Measurements from ENCODE around the gene ITFG1. TPM values are rescaled to one million over a fixed set of nuclear protein-coding genes. Genes with fewer than 3 reads are reported as not detected.
A peak's percentile ranks its signal among the peaks of the same experiment; 100 is the strongest.

ITFG1 gene
- polyA plus RNA-seq, 3 donors, result 28.9 to 62.5 (median 35.3) TPM

DNA sequence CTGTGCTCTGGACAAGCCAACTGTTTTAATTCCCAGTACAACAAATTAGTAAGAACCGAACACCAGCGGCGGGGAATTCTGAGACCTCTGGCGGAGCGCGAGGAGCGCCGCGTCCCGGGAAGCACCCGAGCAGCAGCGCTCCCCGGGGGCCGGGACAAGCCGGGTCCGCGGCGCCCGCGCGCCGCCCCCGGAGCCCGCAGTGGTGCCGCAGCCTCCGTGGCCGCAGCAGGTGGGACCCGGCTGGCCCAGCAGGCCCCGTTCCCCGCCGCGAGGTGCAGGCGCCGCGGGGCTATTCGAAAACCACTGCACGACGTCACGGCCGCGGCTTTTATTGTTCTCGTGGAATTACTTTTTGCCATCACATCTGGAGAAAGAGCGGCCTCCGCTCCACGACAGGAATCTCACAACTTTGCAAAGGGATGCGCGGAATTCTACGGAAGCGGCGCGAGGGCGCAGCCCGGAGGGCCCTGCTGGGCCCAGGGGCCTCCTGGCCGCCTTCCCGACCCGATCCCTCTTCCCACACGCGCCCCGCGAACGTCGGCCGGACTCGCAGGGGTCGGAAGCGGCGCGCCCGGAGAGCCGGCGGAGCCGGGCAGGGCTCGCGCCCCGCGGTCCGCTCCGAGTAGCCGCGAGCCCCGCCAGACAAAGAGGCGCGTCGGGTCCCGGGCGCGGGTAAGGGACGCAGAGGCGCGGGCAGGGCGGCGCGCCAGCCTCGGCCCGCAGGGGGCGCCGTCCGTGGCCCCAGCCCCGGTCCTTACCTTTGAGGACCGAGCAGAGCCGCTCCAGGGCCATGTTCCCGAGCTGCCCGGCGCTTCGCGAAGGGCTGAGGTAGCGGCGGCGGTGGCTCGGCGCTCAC, 317.8 kb downstream of the ITFG1 start:
- H3K27me3 ChIP-seq (ENCODE audit: control insufficient read depth in 2 of 2, insufficient read depth in 2 of 2, low read length in 2 of 2), result peaks cover 5 to 22% of the 10 kb centered on the region in 2 donors
- Mint-ChIP-seq H3K4me3 (peak overlapping the region; percentile 89 to 96), H3K9me3 (peaks cover 0 to 4% (median 1%) of the 10 kb centered on the region in 7 donors), H3K27me3 (ENCODE audit: low read depth in 3 of 3) (peaks cover 13 to 28% (median 20%) of the 10 kb centered on the region in 3 donors), H3K27ac (peak overlapping the region; percentile 80 to 92 (median 89)), H3K4me1 (peaks cover 31% of the 10 kb centered on the region), H3K36me3 (peaks cover 0 to 2% of the 10 kb centered on the region in 2 donors)
- intact Hi-C loops (cut with micrococcal nuclease), result loop anchor here (5.0 to 10.0 kb wide), 5 partner anchors 106 to 1492 kb away; partner anchors contain the start of genes ABCC12 (in 2 of the 2), DNAJA2 (in 1 of the 2), ITFG1 (in 1 of the 2) and PHKB (in 1 of the 2)
- peak overlapping the region; percentile 69 for H3K9ac ChIP-seq (ENCODE audit: insufficient read depth, low read length, poor library complexity, severe bottlenecking)
- H3K27ac ChIP-seq (ENCODE audit: low read depth in 1 of 2, low read length in 2 of 2), result peak overlapping the region; percentile 24 to 71
- H3K9me3 ChIP-seq (replicated peaks in 1 of 2; ENCODE audit: control insufficient read depth in 1 of 2, insufficient read depth in 1 of 2, low read length in 2 of 2), result no peaks in the 10 kb centered on the region
- no peaks in the 10 kb centered on the region for H3K36me3 ChIP-seq (replicated peaks in 1 of 2; ENCODE audit: control insufficient read depth in 1 of 2, insufficient read depth in 2 of 2, low read length in 2 of 2)
- H3K4me2 ChIP-seq (replicated peaks; ENCODE audit: extremely low read depth, low read length, poor library complexity, severe bottlenecking), result peak overlapping the region; percentile 94
- peak; percentile 41 to 63 (median 62) for DNase-seq
- peak overlapping the region; percentile 67 to 86 (median 84) for H3K4me3 ChIP-seq (replicated peaks in 1 of 3; ENCODE audit: low read depth in 2 of 3, low read length in 3 of 3)
- H2AFZ ChIP-seq (ENCODE audit: insufficient read depth, low read depth, low read length, poor library complexity, severe bottlenecking), result peak overlapping the region; percentile 86
- under 1% methylated on average over 111 of the region's 111 CpGs for WGBS (ENCODE audit: insufficient coverage)
- peaks cover 12 to 42% of the 10 kb centered on the region in 2 donors for H3K4me1 ChIP-seq (ENCODE audit: control insufficient read depth in 1 of 2, insufficient read depth in 2 of 2, low read length in 2 of 2)
- peaks cover 41% of the 10 kb centered on the region for H3K79me2 ChIP-seq (ENCODE audit: insufficient read depth, low read length)
- TF ChIP-seq, protein P1, sequence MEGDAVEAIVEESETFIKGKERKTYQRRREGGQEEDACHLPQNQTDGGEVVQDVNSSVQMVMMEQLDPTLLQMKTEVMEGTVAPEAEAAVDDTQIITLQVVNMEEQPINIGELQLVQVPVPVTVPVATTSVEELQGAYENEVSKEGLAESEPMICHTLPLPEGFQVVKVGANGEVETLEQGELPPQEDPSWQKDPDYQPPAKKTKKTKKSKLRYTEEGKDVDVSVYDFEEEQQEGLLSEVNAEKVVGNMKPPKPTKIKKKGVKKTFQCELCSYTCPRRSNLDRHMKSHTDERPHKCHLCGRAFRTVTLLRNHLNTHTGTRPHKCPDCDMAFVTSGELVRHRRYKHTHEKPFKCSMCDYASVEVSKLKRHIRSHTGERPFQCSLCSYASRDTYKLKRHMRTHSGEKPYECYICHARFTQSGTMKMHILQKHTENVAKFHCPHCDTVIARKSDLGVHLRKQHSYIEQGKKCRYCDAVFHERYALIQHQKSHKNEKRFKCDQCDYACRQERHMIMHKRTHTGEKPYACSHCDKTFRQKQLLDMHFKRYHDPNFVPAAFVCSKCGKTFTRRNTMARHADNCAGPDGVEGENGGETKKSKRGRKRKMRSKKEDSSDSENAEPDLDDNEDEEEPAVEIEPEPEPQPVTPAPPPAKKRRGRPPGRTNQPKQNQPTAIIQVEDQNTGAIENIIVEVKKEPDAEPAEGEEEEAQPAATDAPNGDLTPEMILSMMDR (IDR thresholded peaks at IDR 0.05), result peak; percentile 88
- H4K20me1 ChIP-seq (ENCODE audit: insufficient read depth, low read length), result no peaks in the 10 kb centered on the region

- peak overlapping the region; percentile 86 for H2AFZ ChIP-seq (ENCODE audit: insufficient read depth, low read depth, low read length, poor library complexity, severe bottlenecking)
- H3K27ac Mint-ChIP-seq, result peak overlapping the region; percentile 72 to 92 (median 89)
These were observed 318.4 kb downstream of the ITFG1 start for GRCh38 chr16:47142486-47142820.

More at GRCh38 chr16:47142486-47142820, 318.4 kb downstream of the ITFG1 start:
- Mint-ChIP-seq H3K27me3 (ENCODE audit: low read depth in 3 of 3) (peaks cover 14 to 28% (median 20%) of the 10 kb centered on the region in 3 donors), H3K4me1 (peaks cover 33% of the 10 kb centered on the region), H3K9me3 (peaks cover 0 to 4% (median 2%) of the 10 kb centered on the region in 7 donors), H3K36me3 (peaks cover 0 to 2% of the 10 kb centered on the region in 2 donors), H3K4me3 (peak overlapping the region; percentile 89 to 96)
- H3K36me3 ChIP-seq (replicated peaks in 1 of 2; ENCODE audit: control insufficient read depth in 1 of 2, insufficient read depth in 2 of 2, low read length in 2 of 2), result no peaks in the 10 kb centered on the region
- H3K4me1 ChIP-seq (ENCODE audit: control insufficient read depth in 1 of 2, insufficient read depth in 2 of 2, low read length in 2 of 2), result peaks cover 12 to 45% of the 10 kb centered on the region in 2 donors
- peaks cover 5 to 22% of the 10 kb centered on the region in 2 donors for H3K27me3 ChIP-seq (ENCODE audit: control insufficient read depth in 2 of 2, insufficient read depth in 2 of 2, low read length in 2 of 2)
- H4K20me1 ChIP-seq (ENCODE audit: insufficient read depth, low read length), result no peaks in the 10 kb centered on the region
- H3K9ac ChIP-seq (ENCODE audit: insufficient read depth, low read length, poor library complexity, severe bottlenecking), result peak overlapping the region; percentile 69
- intact Hi-C loops (cut with micrococcal nuclease), result loop anchor here (5.0 to 10.0 kb wide), 5 partner anchors 105 to 1492 kb away; partner anchors contain the start of genes ABCC12 (in 2 of the 2), DNAJA2 (in 1 of the 2), ITFG1 (in 1 of the 2) and PHKB (in 1 of the 2)
- TF ChIP-seq, protein P1 (IDR thresholded peaks at IDR 0.05), result no peak
- peaks cover 47% of the 10 kb centered on the region for H3K79me2 ChIP-seq (ENCODE audit: insufficient read depth, low read length)
- peak; percentile 54 to 78 (median 76) for DNase-seq
- no peaks in the 10 kb centered on the region for H3K9me3 ChIP-seq (replicated peaks in 1 of 2; ENCODE audit: control insufficient read depth in 1 of 2, insufficient read depth in 1 of 2, low read length in 2 of 2)
- peak overlapping the region; percentile 24 to 71 for H3K27ac ChIP-seq (ENCODE audit: low read depth in 1 of 2, low read length in 2 of 2)
- 0% methylated on average over 2 of the region's 8 CpGs for WGBS (ENCODE audit: insufficient coverage)
- H3K4me3 ChIP-seq (replicated peaks in 1 of 3; ENCODE audit: low read depth in 2 of 3, low read length in 3 of 3), result peak overlapping the region; percentile 67 to 86 (median 84)
- H3K4me2 ChIP-seq (replicated peaks; ENCODE audit: extremely low read depth, low read length, poor library complexity, severe bottlenecking), result peak overlapping the region; percentile 94

All from CD14-positive monocyte (primary cell).